Measurements from ENCODE around the gene FAAP100.

The FAAP100 gene

DNA sequence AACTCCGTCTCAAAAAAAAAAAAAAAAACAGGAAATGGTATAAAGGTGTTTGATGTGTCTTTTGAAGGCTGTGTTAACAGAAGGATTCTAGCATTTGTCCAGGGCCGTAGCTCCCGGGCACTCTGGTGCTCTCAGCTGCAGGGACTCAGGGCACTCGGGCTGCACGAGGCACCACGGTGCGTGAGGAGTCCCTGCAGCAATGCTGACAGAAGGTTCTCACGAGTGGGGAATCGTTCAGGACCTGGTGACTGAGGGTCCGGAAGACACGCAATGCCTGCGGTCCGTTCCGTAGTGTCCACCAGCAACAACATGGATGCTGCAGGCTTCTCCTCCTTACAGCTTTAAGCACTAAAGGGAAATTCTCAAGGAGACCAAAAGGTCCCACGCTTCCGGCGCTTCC, 12.6 kb upstream of the FAAP100 start:
- Histone ChIP-seq H3K4me1 (ENCODE audit: control extremely low read depth in 1 of 4, control insufficient read depth in 4 of 4, insufficient read depth in 4 of 4, low read length in 3 of 4) (peaks cover 12 to 55% (median 46%) of the 10 kb centered on the region in 4 experiments), H3K27me3 (replicated peaks in 2 of 5; ENCODE audit: control insufficient read depth in 4 of 5, insufficient read depth in 5 of 5, low read length in 4 of 5) (no peaks in the 10 kb centered on the region), H3K9me3 (ENCODE audit: control extremely low read depth in 1 of 5, control insufficient read depth in 4 of 5, insufficient read depth in 2 of 5, low read depth in 1 of 5, low read length in 4 of 5) (no peaks in the 10 kb centered on the region), H3K27ac (ENCODE audit: insufficient read depth in 1 of 2, low read depth in 1 of 2, low read length in 2 of 2, poor library complexity in 1 of 2, severe bottlenecking in 2 of 2) (no peak overlapping the region), H3K4me3 (ENCODE audit: control insufficient read depth in 1 of 7, extremely low read depth in 1 of 7, insufficient read depth in 4 of 7, low read depth in 2 of 7, low read length in 6 of 7) (no peak overlapping the region), H3K36me3 (ENCODE audit: control insufficient read depth in 4 of 4, insufficient read depth in 4 of 4, low read length in 3 of 4) (peaks cover 7 to 58% (median 35%) of the 10 kb centered on the region in 4 experiments)
- CTCF ChIA-PET, result interaction anchor here (1.4 to 3.2 kb wide), 5 partner anchors 9 to 135 kb away, joined by 3 to 11 read pairs (median 6); no protein-coding TSS in a partner anchor
- DNase-seq, result no peak
- POLR2A ChIA-PET, result interaction anchor here (0.6 kb wide), 1 partner anchor 303 kb away, joined by 3 read pairs; no protein-coding TSS in a partner anchor
- 86% methylated on average over 14 of the region's 17 CpGs for WGBS (ENCODE audit: insufficient coverage)

DNA sequence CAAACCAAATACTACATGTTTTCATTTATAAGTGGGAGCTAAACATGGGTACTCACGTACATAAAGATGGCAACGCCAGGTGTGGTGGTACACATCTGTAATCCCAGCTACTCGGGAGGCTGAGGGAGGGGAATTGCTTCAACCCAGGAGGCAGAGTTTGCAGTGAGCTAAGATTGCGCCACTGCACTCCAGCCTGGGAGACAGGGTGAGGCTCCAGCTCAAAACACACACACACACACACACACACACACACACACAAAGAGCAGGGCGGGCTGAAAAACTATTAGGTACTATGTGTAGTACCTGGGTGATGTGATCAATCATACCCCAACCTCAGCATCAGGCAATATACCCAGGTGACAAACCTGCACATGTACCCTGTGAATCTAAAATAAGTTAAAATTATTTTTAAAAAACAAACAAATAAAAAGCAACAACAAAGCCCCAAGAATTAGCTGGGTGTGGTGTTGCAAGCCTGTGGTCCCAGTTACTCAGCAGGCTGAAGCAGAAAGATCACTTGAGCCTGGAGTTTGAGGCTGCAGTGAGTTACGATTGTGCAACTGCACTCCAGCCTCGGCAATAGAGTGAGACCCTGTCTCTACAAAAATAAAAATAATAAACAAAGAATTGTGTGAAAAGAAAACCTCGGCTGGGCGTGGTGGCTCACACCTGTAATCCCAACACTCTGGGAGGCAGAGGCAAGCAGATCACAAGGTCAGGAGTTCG, 11.9 kb upstream of the FAAP100 start:
- peaks cover 12 to 55% (median 46%) of the 10 kb centered on the region in 4 experiments for H3K4me1 ChIP-seq (ENCODE audit: control extremely low read depth in 1 of 4, control insufficient read depth in 4 of 4, insufficient read depth in 4 of 4, low read length in 3 of 4)
- H3K27me3 ChIP-seq (replicated peaks in 2 of 5; ENCODE audit: control insufficient read depth in 4 of 5, insufficient read depth in 5 of 5, low read length in 4 of 5), result no peaks in the 10 kb centered on the region
- 100% methylated on average over 2 of the region's 10 CpGs for WGBS (ENCODE audit: insufficient coverage)
- H3K36me3 ChIP-seq (ENCODE audit: control insufficient read depth in 4 of 4, insufficient read depth in 4 of 4, low read length in 3 of 4), result peaks cover 7 to 55% (median 30%) of the 10 kb centered on the region in 4 experiments
- no peak overlapping the region for H3K4me3 ChIP-seq (ENCODE audit: control insufficient read depth in 1 of 7, extremely low read depth in 1 of 7, insufficient read depth in 4 of 7, low read depth in 2 of 7, low read length in 6 of 7)
- ChIA-PET CTCF (interaction anchor here (0.6 to 2.4 kb wide), 3 partner anchors 10 to 79 kb away, joined by 3 to 7 read pairs (median 3); partner anchors contain the start of gene FAAP100), POLR2A (no interaction called here)
- peak in 2 of 3 donors; percentile 11 to 14 for DNase-seq
- H3K27ac ChIP-seq (ENCODE audit: insufficient read depth in 1 of 2, low read depth in 1 of 2, low read length in 2 of 2, poor library complexity in 1 of 2, severe bottlenecking in 2 of 2), result no peak overlapping the region
- H3K9me3 ChIP-seq (ENCODE audit: control extremely low read depth in 1 of 5, control insufficient read depth in 4 of 5, insufficient read depth in 2 of 5, low read depth in 1 of 5, low read length in 4 of 5), result no peaks in the 10 kb centered on the region

DNA sequence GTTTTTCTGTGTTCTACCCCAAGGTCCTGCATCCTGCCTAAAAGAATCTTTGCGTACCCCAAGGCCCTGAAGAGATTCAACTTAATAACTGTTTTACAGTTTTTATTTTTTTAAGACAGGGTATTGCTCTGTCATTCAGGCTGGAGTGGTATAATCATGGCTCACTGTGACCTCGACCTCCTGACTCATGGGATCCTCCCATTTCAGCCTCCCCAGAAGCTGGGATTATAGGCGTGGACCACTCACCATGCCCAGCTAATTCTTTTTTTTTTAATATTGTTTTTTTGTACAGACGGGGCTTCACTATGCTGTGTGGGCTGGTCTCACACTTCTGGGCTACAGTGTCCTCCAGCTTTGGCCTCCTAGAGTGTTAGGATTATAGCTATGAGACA, 9.3 kb upstream of the FAAP100 start:
- ChIA-PET POLR2A (interaction anchor here (0.6 kb wide), 1 partner anchor 339 kb away, joined by 3 read pairs; the partner anchor contains the start of gene CEP131), CTCF (interaction anchor here (0.8 to 1.0 kb wide), 2 partner anchors 13 to 39 kb away, joined by 3 read pairs; no protein-coding TSS in a partner anchor)
- Histone ChIP-seq H3K4me3 (ENCODE audit: control insufficient read depth in 1 of 7, extremely low read depth in 1 of 7, insufficient read depth in 4 of 7, low read depth in 2 of 7, low read length in 6 of 7) (peak overlapping the region in 2 of 7 experiments; percentile 2 to 19), H3K36me3 (ENCODE audit: control insufficient read depth in 4 of 4, insufficient read depth in 4 of 4, low read length in 3 of 4) (peaks cover 9 to 64% (median 40%) of the 10 kb centered on the region in 4 experiments), H3K4me1 (ENCODE audit: control extremely low read depth in 1 of 4, control insufficient read depth in 4 of 4, insufficient read depth in 4 of 4, low read length in 3 of 4) (peaks cover 4 to 34% (median 25%) of the 10 kb centered on the region in 4 experiments), H3K9me3 (ENCODE audit: control extremely low read depth in 1 of 5, control insufficient read depth in 4 of 5, insufficient read depth in 2 of 5, low read depth in 1 of 5, low read length in 4 of 5) (no peaks in the 10 kb centered on the region), H3K27ac (ENCODE audit: insufficient read depth in 1 of 2, low read depth in 1 of 2, low read length in 2 of 2, poor library complexity in 1 of 2, severe bottlenecking in 2 of 2) (peak overlapping the region in 1 of 2 experiments; percentile 70), H3K27me3 (replicated peaks in 2 of 5; ENCODE audit: control insufficient read depth in 4 of 5, insufficient read depth in 5 of 5, low read length in 4 of 5) (no peaks in the 10 kb centered on the region)
- DNase-seq, result peak in 1 of 3 donors; percentile 7
- 90% methylated on average over 2 of the region's 4 CpGs for WGBS (ENCODE audit: insufficient coverage)

DNA sequence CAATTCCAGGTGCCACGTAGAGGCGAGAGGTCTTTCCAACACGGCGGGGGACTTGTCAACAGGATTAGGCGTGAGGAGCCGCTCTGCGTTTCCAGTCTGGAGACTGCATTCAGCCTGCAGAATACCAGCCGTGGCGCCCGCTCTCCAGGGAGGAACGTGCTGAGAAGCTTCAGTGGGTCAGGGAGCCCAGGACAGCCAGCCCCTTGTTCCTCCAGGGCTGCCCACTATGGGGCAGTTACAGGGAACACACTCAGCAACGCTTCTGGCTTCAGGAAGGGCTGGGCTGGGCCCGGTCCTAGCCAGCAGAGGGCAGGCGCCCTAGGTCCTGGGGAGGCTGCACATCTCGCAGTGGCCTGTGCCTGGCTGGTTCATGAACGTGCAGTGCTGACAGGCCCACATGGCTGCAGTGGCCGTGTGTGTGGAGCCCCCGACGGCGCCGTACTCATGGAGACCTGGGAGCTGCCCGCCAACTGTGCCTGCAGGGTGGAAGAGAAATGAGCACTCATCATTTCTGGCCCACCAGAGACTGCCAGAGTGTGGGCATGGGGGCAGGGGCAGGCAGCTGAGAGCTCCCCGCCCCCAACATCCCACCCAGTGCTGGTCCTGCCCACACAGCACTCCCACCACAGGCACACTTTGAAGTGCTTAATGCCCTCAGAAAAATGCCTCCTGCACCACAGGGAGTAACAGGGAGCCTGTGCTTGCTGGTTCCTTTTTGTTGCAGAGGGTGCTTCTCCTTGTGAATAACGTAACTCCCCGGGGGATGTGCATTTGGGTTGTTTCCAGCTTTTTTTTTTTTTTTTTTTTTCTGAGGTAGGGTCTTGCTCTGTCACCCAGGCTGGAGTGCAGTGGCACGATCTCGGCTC, 7.0 kb upstream of the FAAP100 start:
- POLR2A ChIA-PET, result no interaction called here

DNA sequence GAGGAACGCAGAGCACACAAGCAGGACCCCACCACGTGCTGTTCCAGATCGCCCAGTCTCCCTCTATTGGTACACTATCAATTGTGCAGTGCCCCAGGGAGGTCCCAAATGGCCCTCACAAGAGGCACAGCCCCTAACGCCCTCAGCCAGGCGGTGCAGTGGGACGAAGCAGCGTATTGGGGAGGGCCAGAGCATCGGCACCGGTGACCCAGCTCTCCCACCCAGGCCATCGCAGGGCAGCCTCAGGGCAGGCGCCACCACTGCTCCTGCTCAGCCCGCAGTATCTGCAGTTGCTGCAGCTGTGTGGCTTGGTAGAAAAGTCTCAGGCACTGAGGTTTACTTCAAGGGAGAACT, 5.9 kb upstream of the FAAP100 start:
- H3K4me3 ChIP-seq (ENCODE audit: control insufficient read depth in 1 of 7, extremely low read depth in 1 of 7, insufficient read depth in 4 of 7, low read depth in 2 of 7, low read length in 6 of 7), result no peak overlapping the region
- no peaks in the 10 kb centered on the region for H3K9me3 ChIP-seq (ENCODE audit: control extremely low read depth in 1 of 5, control insufficient read depth in 4 of 5, insufficient read depth in 2 of 5, low read depth in 1 of 5, low read length in 4 of 5)
- ChIA-PET POLR2A (no interaction called here), CTCF (interaction anchor here (1.5 kb wide), 1 partner anchor 9 kb away, joined by 4 read pairs; no protein-coding TSS in a partner anchor)
- peaks cover 4 to 48% (median 30%) of the 10 kb centered on the region in 4 experiments for H3K36me3 ChIP-seq (ENCODE audit: control insufficient read depth in 4 of 4, insufficient read depth in 4 of 4, low read length in 3 of 4)
- no peaks in the 10 kb centered on the region for H3K27me3 ChIP-seq (replicated peaks in 2 of 5; ENCODE audit: control insufficient read depth in 4 of 5, insufficient read depth in 5 of 5, low read length in 4 of 5)
- peaks cover 4 to 24% (median 20%) of the 10 kb centered on the region in 4 experiments for H3K4me1 ChIP-seq (ENCODE audit: control extremely low read depth in 1 of 4, control insufficient read depth in 4 of 4, insufficient read depth in 4 of 4, low read length in 3 of 4)
- WGBS (ENCODE audit: insufficient coverage), result 96% methylated on average over 10 of the region's 12 CpGs
- no peak overlapping the region for H3K27ac ChIP-seq (ENCODE audit: insufficient read depth in 1 of 2, low read depth in 1 of 2, low read length in 2 of 2, poor library complexity in 1 of 2, severe bottlenecking in 2 of 2)
- no peak for DNase-seq

More for the DNA sequence above, 7.0 kb upstream of the FAAP100 start:
- no peak overlapping the region for H3K4me3 ChIP-seq (ENCODE audit: control insufficient read depth in 1 of 7, extremely low read depth in 1 of 7, insufficient read depth in 4 of 7, low read depth in 2 of 7, low read length in 6 of 7)
- WGBS (ENCODE audit: insufficient coverage), result 98% methylated on average over 18 of the region's 27 CpGs
- CTCF ChIA-PET, result interaction anchor here (1.4 kb wide), 1 partner anchor 42 kb away, joined by 5 read pairs; no protein-coding TSS in a partner anchor
- no peak overlapping the region for H3K27ac ChIP-seq (ENCODE audit: insufficient read depth in 1 of 2, low read depth in 1 of 2, low read length in 2 of 2, poor library complexity in 1 of 2, severe bottlenecking in 2 of 2)
- H3K4me1 ChIP-seq (ENCODE audit: control extremely low read depth in 1 of 4, control insufficient read depth in 4 of 4, insufficient read depth in 4 of 4, low read length in 3 of 4), result peaks cover 4 to 17% (median 11%) of the 10 kb centered on the region in 4 experiments
- H3K36me3 ChIP-seq (ENCODE audit: control insufficient read depth in 4 of 4, insufficient read depth in 4 of 4, low read length in 3 of 4), result peaks cover 4 to 54% (median 36%) of the 10 kb centered on the region in 4 experiments
- H3K27me3 ChIP-seq (replicated peaks in 2 of 5; ENCODE audit: control insufficient read depth in 4 of 5, insufficient read depth in 5 of 5, low read length in 4 of 5), result no peaks in the 10 kb centered on the region
- no peak for DNase-seq
- no peaks in the 10 kb centered on the region for H3K9me3 ChIP-seq (ENCODE audit: control extremely low read depth in 1 of 5, control insufficient read depth in 4 of 5, insufficient read depth in 2 of 5, low read depth in 1 of 5, low read length in 4 of 5)

DNA sequence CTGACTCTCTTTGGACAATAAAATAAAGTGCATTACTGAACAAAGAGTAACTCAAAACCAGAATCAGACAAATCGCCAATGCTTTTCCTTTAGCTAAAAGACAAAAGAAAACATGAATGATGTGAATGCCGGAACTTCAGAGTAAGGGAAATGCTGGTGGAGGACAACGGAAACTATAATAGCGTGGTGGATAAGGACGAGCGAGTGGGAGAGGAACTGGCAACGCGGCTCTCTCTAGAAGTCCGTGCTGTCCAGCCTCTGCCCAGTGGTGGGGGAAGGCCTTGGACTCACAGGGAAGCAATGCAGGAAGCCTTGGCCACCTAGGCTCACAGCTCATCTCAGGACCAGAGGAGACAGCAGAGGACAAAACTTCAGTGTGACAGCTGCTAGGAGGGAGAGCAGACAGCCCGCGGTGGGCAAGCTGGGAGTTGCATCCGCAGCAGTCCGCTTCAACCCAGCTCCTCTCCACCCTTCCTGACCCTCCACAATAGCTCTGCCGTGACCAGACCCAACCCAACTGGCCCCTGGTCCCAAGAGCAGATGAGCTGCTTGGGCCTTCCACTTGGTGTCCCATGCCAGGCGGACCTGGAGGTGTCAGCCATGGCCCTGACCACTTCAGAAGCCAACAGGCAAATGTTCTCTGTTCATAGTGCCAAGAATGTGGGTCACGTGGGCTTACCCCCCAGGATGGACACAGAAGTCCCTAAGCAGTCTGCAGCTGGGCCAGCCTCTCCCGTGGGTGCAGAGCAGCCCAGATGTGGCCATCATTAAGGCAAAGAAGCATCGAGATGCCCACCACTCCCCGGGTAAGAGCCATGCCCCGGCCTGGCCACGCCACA, 5.3 kb upstream of the FAAP100 start:
- H3K27ac ChIP-seq (ENCODE audit: insufficient read depth in 1 of 2, low read depth in 1 of 2, low read length in 2 of 2, poor library complexity in 1 of 2, severe bottlenecking in 2 of 2), result no peak overlapping the region
- H3K27me3 ChIP-seq (replicated peaks in 2 of 5; ENCODE audit: control insufficient read depth in 4 of 5, insufficient read depth in 5 of 5, low read length in 4 of 5), result no peaks in the 10 kb centered on the region
- H3K4me3 ChIP-seq (ENCODE audit: control insufficient read depth in 1 of 7, extremely low read depth in 1 of 7, insufficient read depth in 4 of 7, low read depth in 2 of 7, low read length in 6 of 7), result no peak overlapping the region
- H3K36me3 ChIP-seq (ENCODE audit: control insufficient read depth in 4 of 4, insufficient read depth in 4 of 4, low read length in 3 of 4), result peaks cover 3 to 45% (median 29%) of the 10 kb centered on the region in 4 experiments
- POLR2A ChIA-PET, result no interaction called here
- no peaks in the 10 kb centered on the region for H3K9me3 ChIP-seq (ENCODE audit: control extremely low read depth in 1 of 5, control insufficient read depth in 4 of 5, insufficient read depth in 2 of 5, low read depth in 1 of 5, low read length in 4 of 5)
- WGBS (ENCODE audit: insufficient coverage), result 96% methylated on average over 19 of the region's 21 CpGs
- no peak for DNase-seq
- CTCF ChIA-PET, result interaction anchor here (1.5 kb wide), 1 partner anchor 9 kb away, joined by 4 read pairs; no protein-coding TSS in a partner anchor
- peaks cover 4 to 30% (median 26%) of the 10 kb centered on the region in 4 experiments for H3K4me1 ChIP-seq (ENCODE audit: control extremely low read depth in 1 of 4, control insufficient read depth in 4 of 4, insufficient read depth in 4 of 4, low read length in 3 of 4)
